ENCODE data around the gene CABCOCO1.

The CABCOCO1 gene

GRCh38 chr10:61669161-61669725 is 6.5 kb downstream of the CABCOCO1 start:
- Histone ChIP-seq H4K20me1 (ENCODE audit: insufficient read depth, low read length) (no peaks in the 10 kb centered on the region), H3K4me2 (ENCODE audit: insufficient read depth, low read length) (no peak overlapping the region), H3K27me3 (ENCODE audit: insufficient read depth, low read length, poor library complexity) (no peaks in the 10 kb centered on the region), H3K4me1 (ENCODE audit: insufficient read depth, low read length) (no peaks in the 10 kb centered on the region), H2AFZ (ENCODE audit: low read depth, low read length) (no peak overlapping the region), H3K27ac (ENCODE audit: low read length) (no peak overlapping the region), H3K36me3 (ENCODE audit: insufficient read depth, low read length) (no peaks in the 10 kb centered on the region), H3K9me3 (ENCODE audit: insufficient read depth, low read length, severe bottlenecking) (no peaks in the 10 kb centered on the region), H3K4me3 (ENCODE audit: low read depth in 1 of 2, low read length in 2 of 2) (no peak overlapping the region), H3K79me2 (ENCODE audit: insufficient read depth, low read length) (no peaks in the 10 kb centered on the region), H3K9ac (ENCODE audit: low read depth, low read length) (no peak overlapping the region)
- TF ChIP-seq CTCF (IDR thresholded peaks at IDR 0.05; ENCODE audit: borderline replicate concordance, extremely low read depth, low read length, poor library complexity, severe bottlenecking): peak; percentile 5
- no peak for TF ChIP-seq EZH2 (IDR thresholded peaks at IDR 0.05; ENCODE audit: borderline replicate concordance, low read depth, low read length, severe bottlenecking)
- DNase-seq: no peak
- ATAC-seq (ENCODE audit: insufficient read depth, low read depth): no peak

- Histone ChIP-seq H3K4me1 (ENCODE audit: insufficient read depth, low read length) (no peaks in the 10 kb centered on the region), H4K20me1 (ENCODE audit: insufficient read depth, low read length) (no peaks in the 10 kb centered on the region), H3K4me2 (ENCODE audit: insufficient read depth, low read length) (no peak overlapping the region), H3K27ac (ENCODE audit: low read length) (no peak overlapping the region), H3K4me3 (ENCODE audit: low read depth in 1 of 2, low read length in 2 of 2) (no peak overlapping the region), H3K79me2 (ENCODE audit: insufficient read depth, low read length) (no peaks in the 10 kb centered on the region), H3K27me3 (ENCODE audit: insufficient read depth, low read length, poor library complexity) (no peaks in the 10 kb centered on the region), H3K9me3 (ENCODE audit: insufficient read depth, low read length, severe bottlenecking) (no peaks in the 10 kb centered on the region), H2AFZ (ENCODE audit: low read depth, low read length) (no peak overlapping the region), H3K36me3 (ENCODE audit: insufficient read depth, low read length) (no peaks in the 10 kb centered on the region), H3K9ac (ENCODE audit: low read depth, low read length) (no peak overlapping the region)
- ATAC-seq (ENCODE audit: insufficient read depth, low read depth) (no peak), DNase-seq (no peak)
- TF ChIP-seq EZH2 (IDR thresholded peaks at IDR 0.05; ENCODE audit: borderline replicate concordance, low read depth, low read length, severe bottlenecking) (no peak), CTCF (IDR thresholded peaks at IDR 0.05; ENCODE audit: borderline replicate concordance, extremely low read depth, low read length, poor library complexity, severe bottlenecking) (no peak)
Measured at GRCh38 chr10:61669849-61670248, 7.1 kb downstream of the CABCOCO1 start.

DNA sequence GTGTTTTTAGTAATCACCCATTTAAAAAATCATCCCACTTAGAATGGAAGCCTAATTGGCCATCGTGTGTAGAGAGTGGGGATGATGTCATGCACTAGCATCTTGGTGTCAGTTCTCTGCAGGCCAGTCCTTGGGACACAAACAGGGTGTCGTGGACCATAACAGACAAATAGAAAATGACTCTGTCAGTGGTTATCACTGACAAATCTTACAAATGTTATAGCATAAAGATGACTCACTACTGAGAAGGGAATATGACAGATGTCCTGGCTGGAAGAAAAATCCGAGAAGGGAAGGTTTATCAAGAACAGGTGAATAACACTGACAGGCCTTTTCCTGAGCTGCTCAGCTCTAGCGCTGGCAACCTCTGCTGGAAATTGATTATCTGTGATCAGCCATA is 10.6 kb downstream of the CABCOCO1 start:
- no peak for DNase-seq
- Histone ChIP-seq H3K4me2 (ENCODE audit: insufficient read depth, low read length) (no peak overlapping the region), H3K9ac (ENCODE audit: low read depth, low read length) (no peak overlapping the region), H3K9me3 (ENCODE audit: insufficient read depth, low read length, severe bottlenecking) (no peaks in the 10 kb centered on the region), H2AFZ (ENCODE audit: low read depth, low read length) (no peak overlapping the region), H3K4me3 (ENCODE audit: low read depth in 1 of 2, low read length in 2 of 2) (no peak overlapping the region), H3K27me3 (ENCODE audit: insufficient read depth, low read length, poor library complexity) (no peaks in the 10 kb centered on the region), H3K27ac (ENCODE audit: low read length) (no peak overlapping the region), H3K79me2 (ENCODE audit: insufficient read depth, low read length) (no peaks in the 10 kb centered on the region), H3K36me3 (ENCODE audit: insufficient read depth, low read length) (no peaks in the 10 kb centered on the region), H4K20me1 (ENCODE audit: insufficient read depth, low read length) (no peaks in the 10 kb centered on the region), H3K4me1 (ENCODE audit: insufficient read depth, low read length) (no peaks in the 10 kb centered on the region)
- ATAC-seq (ENCODE audit: insufficient read depth, low read depth): no peak
- TF ChIP-seq EZH2 (IDR thresholded peaks at IDR 0.05; ENCODE audit: borderline replicate concordance, low read depth, low read length, severe bottlenecking) (no peak), CTCF (IDR thresholded peaks at IDR 0.05; ENCODE audit: borderline replicate concordance, extremely low read depth, low read length, poor library complexity, severe bottlenecking) (no peak)

DNA sequence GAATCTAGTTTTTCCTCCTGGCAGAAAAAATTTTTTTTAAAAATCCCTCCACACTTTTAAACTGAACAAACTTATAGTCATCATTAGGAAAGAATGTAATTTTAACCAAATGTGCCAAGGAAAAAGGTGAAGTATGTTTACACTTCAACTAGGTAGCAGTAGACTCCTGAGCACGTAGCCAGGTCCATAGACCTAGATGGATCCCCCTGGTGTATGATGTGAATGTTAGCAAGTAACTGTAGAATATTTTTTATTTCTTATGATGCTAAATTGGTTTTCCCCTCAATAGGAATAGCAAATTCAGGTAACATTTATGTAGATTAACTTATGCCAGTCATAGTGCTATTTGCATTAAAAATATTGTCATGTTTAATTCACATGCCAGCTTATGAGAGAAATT is 19.6 kb downstream of the CABCOCO1 start:
- no peak overlapping the region for H3K4me3 ChIP-seq (ENCODE audit: low read depth in 1 of 2, low read length in 2 of 2)
- H3K4me1 ChIP-seq (ENCODE audit: insufficient read depth, low read length): no peaks in the 10 kb centered on the region
- DNase-seq: no peak
- H3K79me2 ChIP-seq (ENCODE audit: insufficient read depth, low read length): no peaks in the 10 kb centered on the region
- H3K4me2 ChIP-seq (ENCODE audit: insufficient read depth, low read length): no peak overlapping the region
- no peak for ATAC-seq (ENCODE audit: insufficient read depth, low read depth)
- H3K27ac ChIP-seq (ENCODE audit: low read length): no peak overlapping the region
- H4K20me1 ChIP-seq (ENCODE audit: insufficient read depth, low read length): no peaks in the 10 kb centered on the region
- H2AFZ ChIP-seq (ENCODE audit: low read depth, low read length): no peak overlapping the region
- TF ChIP-seq CTCF (IDR thresholded peaks at IDR 0.05; ENCODE audit: borderline replicate concordance, extremely low read depth, low read length, poor library complexity, severe bottlenecking): no peak
- no peak for TF ChIP-seq EZH2 (IDR thresholded peaks at IDR 0.05; ENCODE audit: borderline replicate concordance, low read depth, low read length, severe bottlenecking)
- H3K9ac ChIP-seq (ENCODE audit: low read depth, low read length): no peak overlapping the region
- no peaks in the 10 kb centered on the region for H3K27me3 ChIP-seq (ENCODE audit: insufficient read depth, low read length, poor library complexity)
- no peaks in the 10 kb centered on the region for H3K36me3 ChIP-seq (ENCODE audit: insufficient read depth, low read length)
- no peaks in the 10 kb centered on the region for H3K9me3 ChIP-seq (ENCODE audit: insufficient read depth, low read length, severe bottlenecking)

Data from DND-41 (cell line).